HG02623 (cell line): Measurements from ENCODE around the gene SLC27A2.
A peak's percentile ranks its signal among the peaks of the same experiment; 100 is the strongest.
"Not testable (repeated sequence)": the region's sequence is repeated elsewhere in the genome, so short reads cannot be mapped to it uniquely, and the experiment has no call there.

ENCODE experiments used
- ATAC-seq: cut with Tn5 transposase; IDR thresholded peaks from one replicate; pipeline ENCODE4 v1.9.1; 2021; ENCODE audit warnings: moderate library complexity; ENCODE audit not compliant: unreplicated experiment

SLC27A2 gene

DNA sequence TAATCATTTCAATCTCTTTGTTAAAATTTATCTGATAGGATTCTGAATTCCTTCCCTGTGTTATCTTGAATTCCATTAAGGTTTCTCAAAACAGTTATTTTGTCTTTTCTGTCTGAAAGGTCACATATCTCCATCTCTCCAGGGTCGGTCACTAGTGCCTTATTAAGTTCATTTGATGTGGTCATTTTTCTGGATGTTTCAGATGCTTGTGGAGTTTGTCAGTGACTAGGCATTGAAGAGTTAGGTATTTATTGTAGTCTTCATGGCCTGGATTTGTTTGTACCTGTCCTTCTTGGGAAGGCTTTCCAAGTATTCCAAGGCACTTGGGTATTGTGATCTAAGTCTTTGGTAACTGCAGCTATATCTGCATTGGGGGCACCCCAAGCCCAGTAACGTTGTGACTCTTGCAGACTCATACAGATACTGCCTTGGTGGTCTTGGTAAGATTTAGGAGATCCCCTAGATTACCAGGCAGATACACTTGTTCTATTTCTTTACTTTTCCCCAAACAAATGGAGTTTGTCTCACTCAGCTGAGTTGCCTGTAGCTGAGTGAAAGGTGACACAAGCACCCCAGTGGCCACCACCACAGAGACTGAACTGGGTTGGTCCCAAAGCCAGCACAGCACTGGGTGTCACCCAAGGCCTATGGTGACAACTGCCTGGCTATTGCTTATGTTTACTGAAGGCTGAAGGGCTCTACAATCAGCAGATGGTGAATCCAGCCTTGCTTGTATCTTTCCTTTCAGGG, 18.9 kb upstream of the SLC27A2 start:
- no peak for ATAC-seq

DNA sequence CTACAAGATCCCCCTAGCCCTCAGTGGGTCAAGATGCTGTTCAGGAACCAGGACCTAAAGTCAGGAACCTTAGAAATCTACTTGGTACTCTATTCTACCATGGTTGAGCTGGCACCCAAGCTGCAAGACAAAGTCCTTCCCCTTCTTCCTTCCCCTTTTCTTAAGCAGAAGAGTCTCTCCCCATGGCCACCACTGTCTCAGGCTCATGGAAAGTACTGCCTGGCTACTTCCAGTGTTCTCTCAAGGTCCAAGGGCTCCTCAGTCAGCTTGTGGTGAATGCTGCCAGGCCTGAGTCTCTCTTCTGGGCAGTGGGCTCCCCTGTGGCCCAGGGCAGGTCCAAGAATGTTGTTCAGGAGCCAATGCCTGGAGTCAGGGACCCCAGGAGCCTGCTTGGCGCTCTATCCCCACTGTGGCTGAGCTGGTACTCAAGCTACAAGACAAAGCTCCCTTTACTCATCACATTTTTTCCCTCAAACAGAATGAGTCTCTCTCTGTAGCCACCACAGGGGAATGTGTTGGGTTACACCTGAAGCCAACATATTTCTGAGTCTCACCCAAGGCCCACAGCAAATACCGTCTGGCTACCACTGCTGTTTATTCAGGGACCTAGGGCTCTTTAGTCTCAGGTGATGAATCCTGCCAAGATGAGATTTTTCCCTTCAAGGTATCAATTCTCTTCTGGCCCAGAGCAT, 18.1 kb upstream of the SLC27A2 start:
- ATAC-seq, result no peak

DNA sequence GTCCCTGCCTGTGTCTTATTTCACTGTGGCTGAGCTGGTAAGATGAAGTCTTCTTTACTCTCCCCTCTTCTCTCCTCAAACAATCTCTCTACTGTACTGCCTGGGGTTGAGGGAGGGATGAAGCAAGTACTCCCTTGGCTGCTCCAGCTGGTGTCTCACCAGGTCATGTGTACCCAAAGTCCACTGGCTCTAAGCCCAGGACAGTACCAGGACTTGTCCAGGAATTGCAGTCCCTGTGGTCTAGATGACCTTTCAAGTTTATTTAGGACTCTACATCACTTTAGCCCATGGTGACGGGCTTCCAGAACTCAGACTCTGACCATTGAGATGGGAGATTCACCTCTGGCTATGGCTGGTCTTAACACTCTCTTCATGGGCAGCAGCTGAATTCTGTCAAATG, 17.5 kb upstream of the SLC27A2 start:
- no peak for ATAC-seq

DNA sequence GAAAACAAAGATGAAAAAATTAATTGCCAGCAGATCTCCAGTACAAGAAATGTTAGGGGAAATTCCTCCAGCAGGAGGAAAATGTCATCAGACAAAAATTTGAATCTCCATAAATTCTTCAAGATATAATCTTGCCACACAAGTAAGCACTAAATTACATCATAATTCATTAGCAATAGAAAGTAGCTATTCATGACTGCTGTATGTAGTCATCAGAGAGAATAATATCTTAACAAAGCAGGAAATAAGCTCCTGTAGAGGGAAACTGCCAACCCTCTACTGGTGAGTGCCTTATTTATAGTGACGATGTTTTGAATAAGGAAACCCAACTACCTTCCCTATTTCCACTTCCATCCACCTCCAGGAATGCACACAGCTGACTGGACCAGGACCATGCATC, 15.8 kb upstream of the SLC27A2 start:
- no peak for ATAC-seq

DNA sequence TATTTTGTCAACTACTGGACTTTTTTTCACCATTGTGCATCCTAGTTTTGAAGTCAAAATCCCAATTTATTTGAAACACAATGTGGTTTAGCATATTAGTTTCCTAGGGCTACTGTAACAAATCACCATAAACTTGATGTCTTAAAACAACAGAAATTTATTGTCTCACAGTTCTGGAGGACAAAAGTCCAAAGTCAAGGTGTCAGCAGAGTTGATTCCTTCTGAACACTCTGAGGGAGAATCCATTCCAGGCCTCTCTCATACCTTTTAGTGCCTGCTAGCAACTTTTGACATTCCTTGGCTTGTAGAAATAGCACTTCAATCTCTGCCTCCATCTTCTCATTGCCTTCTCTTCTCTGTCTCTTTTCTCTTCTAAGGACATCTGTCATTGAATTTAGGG, 14.9 kb upstream of the SLC27A2 start:
- no peak for ATAC-seq

DNA sequence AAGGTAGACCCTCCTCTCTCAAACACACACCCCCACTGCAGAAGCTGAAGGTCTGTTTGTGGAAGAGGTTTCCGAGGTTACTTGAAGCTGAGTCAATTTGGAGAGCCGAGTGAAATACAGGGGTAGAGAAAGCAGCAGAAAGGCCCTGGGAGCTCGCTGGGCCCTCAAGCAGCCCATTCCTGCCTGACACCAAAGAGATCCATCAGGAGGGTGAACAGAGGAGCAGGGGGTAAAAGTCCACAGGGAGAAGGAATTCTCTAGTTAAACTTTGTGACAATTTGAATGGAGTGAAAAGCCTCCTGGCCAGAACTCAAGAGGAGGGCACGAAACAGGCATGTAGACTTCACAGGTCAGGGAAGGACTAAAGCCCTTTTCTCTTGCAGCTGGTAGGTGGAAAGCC, 13.6 kb upstream of the SLC27A2 start:
- no peak for ATAC-seq

DNA sequence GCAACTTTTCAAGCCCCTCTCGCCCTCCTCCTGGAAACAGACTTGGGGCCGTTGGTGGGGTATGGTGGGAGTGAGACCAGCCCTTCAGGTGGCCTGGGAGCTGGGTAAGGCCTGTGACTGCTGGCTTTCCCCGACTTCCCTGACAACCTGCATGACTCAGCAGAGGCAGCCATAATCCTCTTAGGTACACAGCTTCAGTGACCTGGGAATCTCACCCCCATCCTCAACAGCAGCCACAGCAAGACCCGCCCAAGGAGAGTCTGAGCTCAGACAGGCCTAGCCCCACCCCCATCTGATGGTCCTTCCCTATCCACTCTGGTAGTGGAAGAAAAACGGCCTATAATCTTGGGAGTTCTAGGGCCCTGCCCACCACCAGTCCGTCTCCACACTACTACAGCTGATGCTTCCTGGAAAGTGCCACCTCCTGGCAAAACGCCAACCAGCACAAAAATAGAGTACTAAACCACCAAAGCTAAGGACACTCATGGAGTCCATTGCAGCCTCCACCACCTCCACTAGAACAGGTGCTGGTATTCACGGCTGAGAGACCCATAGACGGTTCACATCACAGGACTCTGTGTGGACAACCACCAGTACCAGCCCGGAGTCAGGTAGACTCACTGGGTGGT, 13.1 kb upstream of the SLC27A2 start:
- ATAC-seq, result no peak

DNA sequence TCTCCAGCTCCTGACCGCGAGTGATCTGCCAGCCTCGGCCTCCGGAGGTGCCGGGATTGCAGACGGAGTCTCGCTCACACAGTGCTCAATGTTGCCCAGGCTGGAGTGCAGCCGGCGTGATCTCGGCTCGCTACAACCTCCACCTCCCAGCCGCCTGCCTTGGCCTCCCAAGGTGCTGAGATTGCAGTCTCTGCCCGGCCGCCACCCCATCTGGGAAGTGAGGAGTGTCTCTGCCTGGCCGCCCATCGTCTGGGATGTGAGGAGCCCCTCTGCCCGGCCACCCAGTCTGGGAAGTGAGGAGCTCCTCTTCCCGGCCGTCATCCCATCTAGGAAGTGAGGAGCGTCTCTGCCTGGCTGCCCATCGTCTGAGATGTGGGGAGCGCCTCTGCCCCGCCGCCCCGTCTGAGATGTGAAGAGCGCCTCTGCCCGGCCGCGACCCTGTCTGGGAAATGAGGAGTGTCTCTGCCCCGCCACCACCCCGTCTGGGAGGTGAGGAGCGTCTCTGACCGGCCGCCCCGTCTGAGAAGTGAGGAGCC, 9.6 kb upstream of the SLC27A2 start:
- not testable (repeated sequence) for ATAC-seq

DNA sequence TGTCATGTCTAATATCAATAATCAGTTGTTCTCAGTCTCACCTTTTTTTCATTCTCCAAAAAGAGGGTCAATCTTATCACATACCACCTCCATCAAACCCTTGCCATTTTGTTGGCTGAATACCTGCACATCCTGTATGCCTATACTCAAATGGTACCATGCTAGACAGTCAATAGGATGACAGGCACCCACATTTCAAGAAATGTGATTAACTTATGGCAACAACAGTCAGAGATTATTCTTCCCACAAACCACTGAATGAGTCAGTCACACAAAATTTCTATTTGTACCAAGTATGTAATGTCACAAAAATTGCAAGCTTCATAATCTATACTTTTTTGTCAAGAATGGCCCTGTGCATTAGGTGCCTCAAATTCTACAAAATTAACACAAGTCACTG, 5.1 kb upstream of the SLC27A2 start:
- ATAC-seq, result no peak

DNA sequence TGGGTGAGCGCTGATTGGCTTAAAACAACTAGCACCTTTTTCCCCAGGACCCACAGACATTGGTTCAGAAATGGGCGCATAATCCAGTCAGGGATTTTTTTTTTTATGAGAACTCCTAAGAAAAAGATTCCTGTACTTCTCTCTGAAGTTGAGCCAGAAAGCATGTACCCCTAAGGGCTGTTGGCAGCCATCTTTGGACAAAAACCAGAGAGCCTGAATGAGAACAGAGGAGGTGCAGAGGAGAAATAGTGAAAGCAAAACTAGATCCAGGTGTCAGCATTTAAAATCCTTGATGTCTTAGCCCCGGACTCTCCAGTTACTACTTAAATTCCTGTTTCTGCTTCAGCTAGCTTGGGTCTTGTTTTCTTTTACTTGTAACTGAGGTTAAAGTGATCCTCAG, 1.9 kb upstream of the SLC27A2 start:
- no peak for ATAC-seq

DNA sequence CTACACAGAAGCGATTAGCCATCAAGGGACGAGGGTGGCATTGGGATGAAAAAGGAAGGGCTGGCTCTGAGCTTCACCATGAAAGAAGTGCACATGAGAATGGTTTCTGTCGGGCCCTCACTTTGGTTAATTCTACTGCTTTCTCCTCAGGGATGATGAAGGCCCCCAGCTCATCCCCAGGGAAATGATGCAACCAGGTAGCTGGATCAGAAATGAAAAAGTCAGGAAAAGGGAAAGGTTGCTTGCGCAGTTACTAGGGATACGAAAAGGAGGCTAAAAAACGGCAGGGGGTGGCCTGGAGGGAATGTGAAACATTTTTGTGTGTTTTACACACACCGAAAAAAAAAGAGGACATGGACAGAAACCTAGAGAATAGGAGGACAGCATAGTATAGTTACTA, 1.4 kb upstream of the SLC27A2 start:
- ATAC-seq, result no peak

DNA sequence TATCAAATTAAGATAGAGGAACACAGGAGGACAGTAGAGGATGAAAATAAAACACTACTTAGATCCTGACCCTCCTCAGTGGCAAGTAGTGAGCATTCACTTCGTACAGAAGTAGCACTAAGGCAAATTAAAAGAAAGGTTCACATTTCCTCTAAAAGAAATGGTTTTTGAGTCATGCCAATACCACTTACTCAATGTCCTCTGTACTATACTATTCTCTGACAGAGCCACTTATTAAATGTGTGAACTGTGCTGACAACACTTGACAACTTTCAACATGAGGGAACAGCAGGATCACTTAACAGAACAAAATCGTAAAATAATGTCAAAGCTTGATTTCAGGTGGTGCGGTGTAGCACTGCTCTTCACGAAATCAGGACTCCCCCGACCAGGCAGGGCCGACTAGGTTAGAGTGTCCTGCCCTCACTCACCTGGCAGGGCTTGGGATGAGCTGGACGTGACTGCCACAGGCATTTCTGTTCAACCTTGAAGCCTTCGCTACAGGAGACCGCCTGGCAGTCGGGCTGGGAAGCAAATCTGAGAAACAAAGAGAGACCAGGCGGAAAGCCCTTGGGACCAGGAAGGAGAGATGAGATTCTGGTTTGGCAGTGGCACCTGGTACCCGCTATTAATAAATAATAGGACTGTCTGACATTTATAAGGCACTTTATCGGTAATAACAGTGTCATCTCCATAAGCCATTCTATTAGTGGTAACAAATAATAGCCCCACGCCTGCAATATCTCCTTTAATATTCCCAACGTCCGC, 611 bp upstream of the SLC27A2 start:
- ATAC-seq, result no peak

DNA sequence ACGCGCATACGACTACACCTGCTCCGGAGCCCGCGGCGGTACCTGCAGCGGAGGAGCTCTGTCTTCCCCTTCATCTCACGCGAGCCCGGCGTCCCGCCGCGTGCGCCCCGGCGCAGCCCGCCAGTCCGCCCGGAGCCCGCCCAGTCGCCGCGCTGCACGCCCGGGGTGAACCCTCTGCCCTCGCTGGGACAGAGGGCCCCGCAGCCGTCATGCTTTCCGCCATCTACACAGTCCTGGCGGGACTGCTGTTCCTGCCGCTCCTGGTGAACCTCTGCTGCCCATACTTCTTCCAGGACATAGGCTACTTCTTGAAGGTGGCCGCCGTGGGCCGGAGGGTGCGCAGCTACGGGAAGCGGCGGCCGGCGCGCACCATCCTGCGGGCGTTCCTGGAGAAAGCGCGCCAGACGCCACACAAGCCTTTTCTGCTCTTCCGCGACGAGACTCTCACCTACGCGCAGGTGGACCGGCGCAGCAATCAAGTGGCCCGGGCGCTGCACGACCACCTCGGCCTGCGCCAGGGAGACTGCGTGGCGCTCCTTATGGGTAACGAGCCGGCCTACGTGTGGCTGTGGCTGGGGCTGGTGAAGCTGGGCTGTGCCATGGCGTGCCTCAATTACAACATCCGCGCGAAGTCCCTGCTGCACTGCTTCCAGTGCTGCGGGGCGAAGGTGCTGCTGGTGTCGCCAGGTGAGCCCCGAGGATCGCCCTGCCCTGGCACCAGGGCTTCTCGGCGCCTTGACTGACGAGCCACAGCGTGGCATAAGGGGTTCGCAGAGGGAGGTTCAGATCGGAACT, 420 bp downstream of the SLC27A2 start:
- peak; percentile 43 for ATAC-seq

DNA sequence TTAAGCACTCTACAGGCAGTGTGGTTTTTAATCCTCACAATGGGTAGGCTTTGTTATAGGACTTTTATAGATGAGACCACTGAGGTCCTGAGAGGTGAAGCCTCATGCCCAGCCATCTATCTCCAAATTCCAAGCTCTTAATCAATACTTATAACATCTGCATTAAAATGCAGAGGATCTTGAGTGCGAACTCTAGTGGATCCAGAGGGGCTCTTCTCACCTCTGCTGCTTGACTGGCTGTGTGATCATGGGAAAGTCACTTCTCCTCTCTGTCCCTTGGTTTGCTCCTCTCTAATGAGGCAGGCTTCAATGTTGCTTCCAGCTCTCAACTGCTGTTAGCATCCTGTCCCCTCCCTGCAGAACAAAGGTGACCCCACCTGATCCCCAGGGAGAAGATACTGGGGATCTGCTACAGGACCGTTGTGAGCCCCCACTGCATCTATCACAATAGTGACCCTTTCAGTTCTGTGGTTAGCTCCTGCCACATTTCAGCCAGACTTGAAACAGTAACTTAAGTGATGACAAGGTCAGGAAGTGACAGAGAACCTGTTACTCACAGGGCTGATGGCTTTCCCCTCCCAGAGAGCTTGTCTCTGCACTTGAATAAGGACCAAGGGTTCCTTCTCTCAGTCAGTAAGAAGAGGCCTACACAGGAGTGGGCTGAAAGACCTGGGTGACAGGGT, 1.3 kb downstream of the SLC27A2 start:
- ATAC-seq, result peak; percentile 41

DNA sequence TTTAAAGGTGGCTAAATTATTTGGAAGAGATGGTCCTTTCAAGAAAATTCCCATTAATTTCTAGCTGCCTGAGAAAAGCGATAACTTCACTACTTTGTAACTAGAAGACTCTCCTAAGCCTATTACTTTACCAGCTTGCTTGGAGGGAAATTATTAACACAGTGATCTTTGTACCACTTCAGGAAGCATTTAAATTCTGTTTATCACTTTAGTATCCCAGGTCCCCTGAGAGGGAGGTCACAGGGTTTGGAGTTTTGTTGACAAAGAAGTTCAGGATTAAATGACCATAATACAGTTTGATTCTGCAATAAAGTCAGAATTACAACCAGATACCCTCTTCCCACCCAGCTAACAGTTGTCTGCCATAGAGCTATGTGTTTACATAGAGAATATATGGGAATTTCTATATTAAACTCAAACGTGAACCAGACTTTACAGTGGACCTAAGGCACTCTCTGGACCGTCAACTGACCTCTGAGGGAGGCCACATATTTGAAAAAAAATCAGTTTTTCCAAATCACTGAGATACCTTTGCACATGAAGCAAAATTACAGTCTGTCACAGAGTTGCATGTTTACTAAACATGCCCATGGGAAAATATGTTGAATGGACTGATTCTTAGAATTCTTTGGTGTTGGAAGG, 3.0 kb downstream of the SLC27A2 start:
- ATAC-seq, result no peak

DNA sequence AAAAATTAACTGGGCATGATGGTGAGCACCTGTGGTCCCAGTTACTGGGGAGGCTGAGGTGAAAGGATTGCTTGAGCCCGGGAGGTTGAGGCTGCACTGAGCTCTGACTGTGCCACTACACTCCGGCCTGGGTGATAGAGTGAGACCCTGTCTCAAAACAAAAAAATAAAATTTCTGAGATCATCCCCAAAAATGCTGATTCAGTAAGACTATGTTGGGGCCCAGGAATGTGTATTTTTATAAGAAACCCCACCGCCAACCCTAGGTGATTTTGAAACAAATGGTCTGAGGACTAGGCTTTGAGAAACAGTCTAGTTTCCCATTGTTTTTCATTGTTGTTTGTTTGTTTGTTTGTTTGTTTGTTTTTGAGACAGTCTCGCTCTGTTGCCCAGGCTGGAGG, 4.1 kb downstream of the SLC27A2 start:
- ATAC-seq, result no peak

DNA sequence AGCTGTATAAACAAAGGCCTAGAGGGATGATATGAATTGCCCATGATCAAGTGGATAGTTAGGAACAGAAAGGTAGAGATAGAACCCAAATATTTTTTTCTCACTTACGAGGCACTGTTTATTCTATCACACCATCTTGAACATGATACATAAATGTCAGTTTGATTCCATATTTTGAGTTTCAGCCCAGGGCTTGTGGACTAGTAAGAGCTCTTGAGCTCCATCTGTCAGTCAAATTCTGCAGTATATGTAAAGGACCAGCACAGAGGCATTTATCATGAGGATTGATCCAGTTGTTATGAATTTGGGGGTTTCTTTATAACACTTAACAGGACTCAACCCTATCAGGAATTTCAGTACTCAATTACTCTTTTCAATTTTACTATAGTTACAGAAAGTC, 4.8 kb downstream of the SLC27A2 start:
- no peak for ATAC-seq

DNA sequence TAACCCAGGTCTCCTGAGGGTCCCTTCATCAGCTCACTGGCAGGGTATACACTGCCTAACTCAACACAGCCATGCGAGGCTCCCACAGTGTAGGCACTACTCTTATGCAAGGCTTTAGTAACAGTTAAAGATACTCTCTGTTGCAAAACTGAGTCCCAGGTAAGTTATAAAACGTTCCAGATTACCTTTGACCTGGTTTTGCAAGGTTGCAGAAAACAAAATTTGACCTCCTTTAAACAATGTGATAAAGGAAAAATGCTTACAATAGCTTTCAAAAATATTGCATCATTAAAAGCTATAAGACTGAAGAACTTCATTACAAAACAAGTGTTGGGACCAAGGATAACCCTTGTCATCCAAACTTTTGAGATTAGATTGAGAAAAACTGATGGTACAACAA, 5.5 kb downstream of the SLC27A2 start:
- ATAC-seq, result no peak

DNA sequence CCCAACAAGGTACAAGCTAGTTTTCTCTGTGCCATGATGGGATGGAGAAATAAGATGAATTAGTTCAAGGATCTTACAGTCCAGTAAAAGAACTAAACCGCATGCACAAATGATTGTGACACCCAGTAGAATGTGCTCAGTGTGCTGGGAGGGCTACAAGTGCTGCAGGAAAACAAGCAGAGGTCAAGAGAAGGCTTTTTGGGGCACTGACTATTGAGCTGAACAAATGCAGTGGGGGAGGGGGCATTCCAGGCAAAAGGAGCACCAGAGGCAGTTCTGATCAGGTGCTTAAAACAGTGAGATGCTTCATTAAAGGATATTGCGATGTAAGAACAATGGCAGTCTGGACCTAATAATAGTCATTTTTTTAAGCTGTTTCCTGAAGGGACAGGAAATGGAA, 6.0 kb downstream of the SLC27A2 start:
- no peak for ATAC-seq
